Ovary (tissue), 9 donors: ENCODE measurements around the gene GLT1D1. TPM values are rescaled to one million over a fixed set of nuclear protein-coding genes. Genes with fewer than 3 reads are reported as not detected.

Experiments
- DNase-seq, 5 donors: peaks; one replicate each; pipeline ENCODE4 v3.0.0-alpha.2; 2019 to 2020
- H3K27ac ChIP-seq, 2 donors: fragments of 200-600 bp; one replicate each; pipeline versions ENCODE4 v1.5.1 to v1.8.0; 2019 to 2022
- H3K27me3 ChIP-seq: fragments of 200-600 bp; one replicate; pipeline ENCODE4 v1.8.0; 2022
- H3K36me3 ChIP-seq: fragments of 200-600 bp; sonication (generic); one replicate; pipeline ENCODE4 v1.5.1; 2019
- H3K4me1 ChIP-seq: one replicate; pipeline ENCODE4 v1.8.1; 2013; ENCODE audit warnings: mild to moderate bottlenecking, moderate library complexity; ENCODE audit not compliant: insufficient read depth
- H3K4me3 ChIP-seq: fragments of 200-600 bp; sonication (generic); one replicate; pipeline ENCODE4 v1.5.1; 2017
- H3K9me3 ChIP-seq, 2 donors: fragments of 200-600 bp in 1 of 2; sonication (generic) in 1 of 2; one replicate each; pipeline versions ENCODE4 v1.5.1 to v1.8.1; 2013 to 2019; ENCODE audit warnings: mild to moderate bottlenecking in 1 of 2, moderate library complexity in 1 of 2
- CTCF ChIP-seq, 3 donors: fragments of 450-650 bp in 2 of 3; fragments of 200-600 bp in 1 of 3; IDR thresholded peaks; one replicate each; pipeline versions ENCODE4 v1.5.1 to v1.8.0; 2016 to 2022; ENCODE audit warnings: antibody characterized with exemption in 3 of 3, mild to moderate bottlenecking in 1 of 3
- EP300 ChIP-seq: sonication (generic); formaldehyde crosslinking; IDR thresholded peaks from one replicate; pipeline ENCODE4 v1.6.1; 2017; ENCODE audit warnings: antibody characterized with exemption
- POLR2A ChIP-seq: fragments of 450-650 bp; IDR thresholded peaks from one replicate; pipeline ENCODE4 v1.6.1; 2017; ENCODE audit warnings: antibody characterized with exemption, mild to moderate bottlenecking, moderate library complexity
- WGBS, 3 donors: extraction: QIAGEN DNeasy Blood & Tissue Kit in 1 of 3; methylation state at CpG; one replicate each; pipeline versions ENCODE4 v1.1.5 to v1.1.7; 2013 to 2017; 5-methylcytosine and 5-hydroxymethylcytosine counted together
- intact Hi-C, 4 donors: fragments of 100-400 bp; cut with DNase I; formaldehyde crosslinking; loops; one replicate each; pipeline versions ENCODE4 v1.11.0 to v1.15.1; 2022 to 2023
- polyA plus RNA-seq, 2 donors: library from polyadenylated mRNA; stranded (reverse); fragments of 200-250 nt in 1 of 2; fragments of 350-450 nt in 1 of 2; fragmentation: Illumina TruSeq in 1 of 2; extraction: RNeasy Lipid Tissue Mini Kit (QIAGEN cat#74804) in 1 of 2; gene quantifications; one replicate each; pipeline ENCODE4 v1.2.3, GENCODE V29; 2013 to 2014
- total RNA-seq, 7 donors: library from RNA; depleted of rRNA in 2 of 7; stranded (reverse); fragments of >200 nt in 2 of 7; fragmentation: NEBNext Ultra II Directional in 3 of 7; extraction: Animal tissue kit (Norgen Biotek cat#: 25700) in 3 of 7; gene quantifications; one replicate each; pipeline versions ENCODE4 v1.1.0 to v1.2.4, GENCODE V29; 2016 to 2023
- donor health status: DM: no; HTN: no; CAD: no; lungs with moderate emphysema.
- donor health status: DM: no; HTN: no; CAD: no.
- donor health status: Bipolar disorder and iron deficiency.
- donor health status: DM: yes; HTN: yes; CAD: no.
- donor health status: DM: no; HTN: no; CAD: no.
- donor health status: DM: yes; HTN: yes; CAD: no.

The GLT1D1 gene
- total and polyA plus RNA-seq, 9 donors: 0.12 to 0.61 (median 0.24) TPM; not detected in 1

- WGBS, 3 donors: 68 to 82% (median 80%) methylated on average over 6 of the region's 6 CpGs
- Histone ChIP-seq H3K36me3 (no peaks in the 10 kb centered on the region), H3K27me3 (no peaks in the 10 kb centered on the region), H3K4me3 (no peak overlapping the region), H3K4me1 (no peaks in the 10 kb centered on the region), H3K27ac (no peak overlapping the region), H3K9me3 (no peaks in the 10 kb centered on the region)
- DNase-seq: no peak
- intact Hi-C loops: no loop called here
- no peak for TF ChIP-seq CTCF (IDR thresholded peaks at IDR 0.05)
- no peak for TF ChIP-seq POLR2A
- no peak for TF ChIP-seq EP300
Measured at GRCh38 chr12:128991716-128992115, 138.4 kb downstream of the GLT1D1 start.

GRCh38 chr12:128992116-128992515 lies 138.8 kb downstream of the GLT1D1 start:
- no peak for TF ChIP-seq CTCF (IDR thresholded peaks at IDR 0.05)
- TF ChIP-seq POLR2A: no peak
- TF ChIP-seq EP300: no peak
- Histone ChIP-seq H3K4me1 (no peaks in the 10 kb centered on the region), H3K27ac (no peak overlapping the region), H3K4me3 (no peak overlapping the region), H3K27me3 (no peaks in the 10 kb centered on the region), H3K9me3 (no peaks in the 10 kb centered on the region), H3K36me3 (no peaks in the 10 kb centered on the region)
- intact Hi-C loops: no loop called here
- DNase-seq: no peak
- WGBS, 3 donors: 56 to 80% (median 76%) methylated on average over 8 of the region's 8 CpGs

GRCh38 chr12:128992550-128992949 lies 139.3 kb downstream of the GLT1D1 start:
- H3K27me3 ChIP-seq: no peaks in the 10 kb centered on the region
- no peaks in the 10 kb centered on the region for H3K9me3 ChIP-seq
- no peak overlapping the region for H3K4me3 ChIP-seq
- H3K4me1 ChIP-seq: no peaks in the 10 kb centered on the region
- DNase-seq: no peak
- WGBS, 3 donors: 62 to 79% (median 75%) methylated on average over 9 of the region's 9 CpGs
- H3K27ac ChIP-seq: no peak overlapping the region
- intact Hi-C loops: no loop called here
- no peak for TF ChIP-seq POLR2A
- TF ChIP-seq CTCF (IDR thresholded peaks at IDR 0.05): no peak
- no peak for TF ChIP-seq EP300
- H3K36me3 ChIP-seq: no peaks in the 10 kb centered on the region

DNA sequence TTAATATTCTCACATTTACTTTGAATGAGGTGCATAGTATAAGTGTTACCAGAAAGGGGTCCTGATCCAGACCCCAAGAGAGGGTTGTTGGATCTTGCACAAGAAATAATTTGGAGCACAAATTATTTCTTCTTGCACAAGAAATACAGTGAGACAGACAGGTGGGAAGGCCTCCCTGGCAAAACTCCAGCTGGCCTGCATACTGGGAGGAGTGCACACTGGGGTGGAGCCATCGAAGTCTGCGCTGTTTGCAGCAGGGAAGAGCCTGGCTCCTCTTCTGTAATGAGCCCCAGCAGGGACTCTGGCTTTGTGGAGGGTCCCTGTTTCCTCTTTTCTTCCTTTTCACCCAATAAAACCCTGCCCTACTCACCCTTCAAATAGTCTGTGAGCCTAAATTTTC lies 141.6 kb downstream of the GLT1D1 start:
- Histone ChIP-seq H3K36me3 (no peaks in the 10 kb centered on the region), H3K27me3 (no peaks in the 10 kb centered on the region), H3K4me1 (no peaks in the 10 kb centered on the region), H3K27ac (no peak overlapping the region), H3K4me3 (no peak overlapping the region), H3K9me3 (no peaks in the 10 kb centered on the region)
- no peak for DNase-seq
- no peak for TF ChIP-seq POLR2A
- no peak for TF ChIP-seq CTCF (IDR thresholded peaks at IDR 0.05)
- TF ChIP-seq EP300: no peak
- intact Hi-C loops: no loop called here
- 17 to 42% (median 24%) methylated on average over 2 of the region's 2 CpGs for WGBS, 3 donors

DNA sequence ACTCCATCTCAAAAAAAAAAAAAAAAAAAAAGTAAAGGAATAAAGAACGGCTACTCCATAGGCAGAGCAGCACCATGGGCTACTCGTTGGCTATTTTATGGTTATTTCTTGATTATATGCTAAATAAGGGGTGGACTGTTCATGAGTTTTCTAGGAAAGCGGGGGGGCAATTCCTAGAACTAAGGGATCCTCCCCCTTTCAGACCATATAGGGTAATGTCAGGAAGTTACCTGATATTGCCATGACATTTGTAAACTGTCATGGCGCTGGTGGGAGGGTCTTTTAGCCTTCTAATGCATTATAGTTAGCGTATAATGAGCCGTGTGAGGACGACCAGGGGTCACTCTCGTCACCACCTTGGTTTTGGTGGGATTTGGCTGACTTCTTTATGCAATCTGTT lies 142.3 kb downstream of the GLT1D1 start:
- DNase-seq: no peak
- 60 to 79% (median 66%) methylated on average over 8 of the region's 8 CpGs for WGBS, 3 donors
- Histone ChIP-seq H3K4me1 (no peaks in the 10 kb centered on the region), H3K4me3 (no peak overlapping the region), H3K36me3 (no peaks in the 10 kb centered on the region), H3K9me3 (no peaks in the 10 kb centered on the region), H3K27me3 (no peaks in the 10 kb centered on the region), H3K27ac (no peak overlapping the region)
- TF ChIP-seq EP300 (no peak), POLR2A (no peak), CTCF (IDR thresholded peaks at IDR 0.05) (no peak)
- intact Hi-C loops: no loop called here
